GM12878 (cell line): ENCODE measurements around the gene MYB. TPM values are rescaled to one million over a fixed set of nuclear protein-coding genes. Genes with fewer than 3 reads are reported as not detected.

ENCODE experiments used
- ATAC-seq: fragments of 200-7000 bp; cut with Tn5 transposase; 3 replicates; pipeline ENCODE4 v1.9.1; 2020; ENCODE audit warnings: mild to moderate bottlenecking, moderate library complexity
- BruUV-seq: library from RNA; stranded (reverse); fragments of 400-500 nt; replicated peaks from 2 replicates; lab custom pipeline; 2021; lab: Mats Ljungman, UMichigan
- CTCF ChIA-PET: fragments of 300-600 bp; sonication (Branson Sonifier 250); formaldehyde crosslinking; extraction: SDS; loops from one replicate; lab custom pipeline; 2021; ENCODE audit warnings: inconsistent platforms; lab: Yijun Ruan, JAX
- POLR2A ChIA-PET: fragments of 350-600 bp; formaldehyde crosslinking; extraction: SDS; loops from one replicate; lab custom pipeline; 2021; ENCODE audit warnings: inconsistent platforms; lab: Charles Lee
- RAD21 ChIA-PET: fragments of 300-600 bp; sonication (Branson Sonifier 250); formaldehyde crosslinking; loops from one replicate; lab custom pipeline; 2023; ENCODE audit warnings: antibody characterized with exemption; ENCODE audit not compliant: unreplicated experiment; lab: Charles Lee
- SMC1A ChIA-PET: fragments of 300-600 bp; sonication (Branson Sonifier 250); formaldehyde crosslinking; loops from one replicate; lab custom pipeline; 2023; ENCODE audit not compliant: unreplicated experiment, uncharacterized antibody; lab: Charles Lee
- DNase-seq: peaks from one replicate; pipeline ENCODE4 v3.0.0-alpha.2; 2011; ENCODE audit warnings: low read depth, low spot score
- FAIRE-seq: peaks from 3 replicates; lab custom pipeline; 2011; peaks lifted over from hg19 to GRCh38; lab: Jason Lieb, UNC
- H2AFZ ChIP-seq: 2 replicates; pipeline ENCODE4 v1.6.0; 2011; ENCODE audit warnings: low read depth, low read length, control low read depth; ENCODE audit not compliant: control insufficient read depth
- H3K27ac ChIP-seq: 2 replicates; pipeline ENCODE4 v1.5.1; 2011; ENCODE audit warnings: control low read depth; ENCODE audit not compliant: control insufficient read depth, insufficient read depth
- H3K27me3 ChIP-seq, 2 experiments: replicated peaks in 1 of 2; 2 replicates each; pipeline versions ENCODE4 v1.6.0 to v1.6.1; 2011; ENCODE audit warnings: low read length in 1 of 2; ENCODE audit not compliant: control insufficient read depth in 2 of 2, insufficient read depth in 2 of 2
- H3K36me3 ChIP-seq, 2 experiments: 2 replicates each; pipeline ENCODE4 v1.5.1; 2011; ENCODE audit warnings: low read length in 1 of 2; ENCODE audit not compliant: control insufficient read depth in 2 of 2, insufficient read depth in 2 of 2
- H3K4me1 ChIP-seq: 2 replicates; pipeline ENCODE4 v1.6.1; 2011; ENCODE audit warnings: mild to moderate bottlenecking, low read length, moderate library complexity, mixed read lengths; ENCODE audit not compliant: control insufficient read depth, insufficient read depth
- H3K4me2 ChIP-seq: 2 replicates; pipeline ENCODE4 v1.6.0; 2011; ENCODE audit warnings: control low read depth; ENCODE audit not compliant: control insufficient read depth, insufficient read depth
- H3K4me3 ChIP-seq: fragments of 200-600 bp; sonication (generic); 2 replicates; pipeline ENCODE4 v1.5.1; 2016
- H3K79me2 ChIP-seq: 2 replicates; pipeline ENCODE4 v1.6.0; 2011; ENCODE audit warnings: low read length; ENCODE audit not compliant: control insufficient read depth, insufficient read depth
- H3K9ac ChIP-seq: 2 replicates; pipeline ENCODE4 v1.8.0; 2011; ENCODE audit warnings: low read length, control low read depth, mixed read lengths; ENCODE audit not compliant: control insufficient read depth, insufficient read depth
- H3K9me3 ChIP-seq: replicated peaks from 3 replicates; pipeline ENCODE4 v1.5.1; 2011; ENCODE audit warnings: mild to moderate bottlenecking, low read length; ENCODE audit not compliant: control insufficient read depth, insufficient read depth
- H4K20me1 ChIP-seq: 2 replicates; pipeline ENCODE4 v1.6.0; 2011; ENCODE audit not compliant: control insufficient read depth, insufficient read depth
- ATF7 ChIP-seq: fragments of 450-650 bp; IDR thresholded peaks from 2 replicates; pipeline ENCODE4 v1.6.1; 2016; ENCODE audit warnings: low read depth, mild to moderate bottlenecking
- BCL11A ChIP-seq: IDR thresholded peaks from 2 replicates; pipeline ENCODE4 v1.6.1; 2011; ENCODE audit warnings: low read depth, low read length
- CHD2 ChIP-seq: IDR thresholded peaks from 2 replicates; pipeline ENCODE4 v1.6.1; 2011; ENCODE audit warnings: low read depth, low read length, improper control_type of control experiment, borderline replicate concordance
- EED ChIP-seq: sonication (generic); IDR thresholded peaks from 2 replicates; pipeline ENCODE4 v1.6.1; 2016; ENCODE audit warnings: antibody characterized with exemption, low read depth
- FOXM1 ChIP-seq: IDR thresholded peaks from 2 replicates; pipeline ENCODE4 v1.6.1; 2012; ENCODE audit warnings: low read depth, mild to moderate bottlenecking, inconsistent platforms, low read length, moderate library complexity
- IKZF1 ChIP-seq: fragments of 450-650 bp; conservative IDR thresholded peaks from 2 replicates; pipeline ENCODE4 v1.6.1; 2017; ENCODE audit warnings: antibody characterized with exemption, mild to moderate bottlenecking
- IKZF2 ChIP-seq, 2 experiments: fragments of 450-650 bp; IDR thresholded peaks; 2 replicates each; pipeline ENCODE4 v1.6.1; 2017; ENCODE audit warnings: mild to moderate bottlenecking in 2 of 2, moderate library complexity in 2 of 2
- KLF5 ChIP-seq: fragments of 450-650 bp; IDR thresholded peaks from 2 replicates; pipeline ENCODE4 v1.6.1; 2014; ENCODE audit warnings: mild to moderate bottlenecking; ENCODE audit not compliant: partially characterized antibody
- MYC ChIP-seq: IDR thresholded peaks from 2 replicates; pipeline ENCODE4 v1.6.1; 2011; ENCODE audit warnings: mild to moderate bottlenecking, low read length, moderate library complexity, inconsistent platforms; ENCODE audit not compliant: insufficient read depth, insufficient replicate concordance, insufficient read length, severe bottlenecking
- POLR2AphosphoS5 ChIP-seq: IDR thresholded peaks from 2 replicates; pipeline ENCODE4 v1.6.1; 2011; ENCODE audit warnings: mild to moderate bottlenecking, low read length, inconsistent platforms
- RAD21 ChIP-seq: IDR thresholded peaks from 2 replicates; pipeline ENCODE4 v1.6.1; 2011; ENCODE audit warnings: mild to moderate bottlenecking, low read depth, low read length, moderate library complexity; ENCODE audit not compliant: insufficient read depth
- SMARCA5 ChIP-seq: fragments of 450-650 bp; IDR thresholded peaks from 2 replicates; pipeline ENCODE4 v1.6.1; 2017; ENCODE audit warnings: mild to moderate bottlenecking
- TCF7 ChIP-seq: IDR thresholded peaks from 2 replicates; pipeline ENCODE4 v1.6.1; 2014; ENCODE audit warnings: antibody characterized with exemption, borderline replicate concordance
- ZNF217 ChIP-seq: fragments of 450-650 bp; IDR thresholded peaks from 2 replicates; pipeline ENCODE4 v1.6.1; 2017; ENCODE audit warnings: antibody characterized with exemption, mild to moderate bottlenecking
- ZNF24 ChIP-seq: fragments of 450-650 bp; IDR thresholded peaks from 2 replicates; pipeline ENCODE4 v1.6.1; 2017; ENCODE audit warnings: antibody characterized with exemption, mild to moderate bottlenecking
- WGBS: methylation state at CpG from one replicate; pipeline ENCODE4 v1.1.6; 2016; ENCODE audit warnings: low lambda C conversion rate; ENCODE audit not compliant: insufficient replicate concordance, insufficient coverage; ENCODE audit errors: missing lambda C conversion rate; 5-methylcytosine and 5-hydroxymethylcytosine counted together
- in situ Hi-C: fragments of 300-500 bp; cut with MboI; formaldehyde crosslinking; loops from 9 replicates; pipeline ENCODE4 v1.14.3; 2018; ENCODE audit warnings: mixed read lengths
- intact Hi-C: fragments of 100-400 bp; cut with micrococcal nuclease; formaldehyde crosslinking; loops from one replicate; pipeline ENCODE4 v1.14.2; 2022; ENCODE audit not compliant: unreplicated experiment
- polyA plus RNA-seq, 11 experiments: library from polyadenylated mRNA; depleted of rRNA in 4 of 11; unstranded in 6 of 11; stranded (reverse) in 5 of 11; fragments of >200 nt; fragmentation: Nextera tagmentation in 4 of 11; fragmentation: Illumina TruSeq in 1 of 11; extraction: Ambion mirVana in 4 of 11; extraction: Trizol in 1 of 11; gene quantifications; 1 replicate in 1 of 11; 2 replicates in 10 of 11; pipeline versions ENCODE4 v1.2.1 to v1.2.3, GENCODE V29; 2011 to 2016; ENCODE audit warnings: inconsistent platforms in 2 of 11, missing spikeins in 2 of 11, low read depth in 1 of 11
- total RNA-seq, 4 experiments: library from RNA; depleted of rRNA in 3 of 4; stranded (reverse); fragments of >200 nt in 3 of 4; fragmentation: Illumina TruSeq in 1 of 4; extraction: Trizol in 1 of 4; gene quantifications; 2 replicates each; pipeline versions ENCODE4 v1.2.1 to v1.2.3, GENCODE V29; 2013 to 2021
- TF ChIP-seq, protein P1 (sequence below): fragments of 450-650 bp; IDR thresholded peaks from 2 replicates; pipeline ENCODE4 v1.6.1; 2016; ENCODE audit warnings: mild to moderate bottlenecking
- TF ChIP-seq, protein P2 (sequence below): fragments of 450-650 bp; IDR thresholded peaks from 2 replicates; pipeline ENCODE4 v1.6.1; 2017; ENCODE audit warnings: mild to moderate bottlenecking
- TF ChIP-seq, protein P3 (sequence below): fragments of 450-650 bp; IDR thresholded peaks from 2 replicates; pipeline ENCODE4 v1.6.1; 2018; ENCODE audit warnings: borderline replicate concordance, mild to moderate bottlenecking; ENCODE audit not compliant: partially characterized antibody

The MYB gene
- total and polyA plus RNA-seq, 10 of the 15 experiments (the other 5 are each of a cell fraction or from before 2014, with no cell fraction given), result 7.0 to 29.8 (median 21.5) TPM

DNA sequence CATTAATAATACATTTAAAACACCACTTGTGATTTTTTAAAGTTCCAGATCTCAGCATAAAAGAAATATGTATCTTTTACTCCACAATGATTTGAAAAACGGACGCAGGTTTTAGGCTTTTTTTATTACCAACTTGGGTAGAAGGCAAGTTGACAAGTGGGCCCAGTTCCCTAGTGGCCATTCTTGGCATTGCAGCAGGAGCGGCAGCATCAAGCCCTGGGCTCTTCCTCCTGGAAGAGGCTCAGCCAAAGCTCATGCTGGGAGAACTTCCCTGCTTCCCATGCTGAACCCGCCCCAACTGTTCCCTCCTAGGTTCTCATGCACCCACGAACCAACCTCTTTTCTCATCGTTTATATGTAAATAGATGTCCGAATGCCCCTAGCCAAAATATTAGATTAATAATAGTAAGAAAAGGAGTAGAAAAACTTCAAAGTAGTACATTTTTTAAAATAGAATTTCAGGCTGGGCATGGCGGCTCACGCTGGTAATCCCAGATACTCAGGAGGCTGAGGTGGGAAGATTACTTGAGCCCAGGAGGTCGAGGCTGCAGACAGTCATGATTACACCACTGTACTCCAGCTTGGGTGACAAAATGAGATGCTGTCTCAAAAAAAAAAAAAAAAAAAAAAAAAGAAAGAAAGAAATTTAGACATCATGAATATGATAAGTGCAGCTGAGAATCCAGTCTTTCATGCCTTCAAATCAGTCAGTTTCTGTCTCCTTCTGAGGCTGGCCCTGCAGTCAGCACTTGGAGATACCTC, 18.2 kb upstream of the MYB start:
- peak overlapping the region; percentile 53 for H3K9ac ChIP-seq
- H4K20me1 ChIP-seq, result no peaks in the 10 kb centered on the region
- no peak for DNase-seq
- in situ Hi-C loops, result no loop called here
- H3K4me1 ChIP-seq, result peaks cover 28% of the 10 kb centered on the region
- peak overlapping the region; percentile 77 for H3K4me2 ChIP-seq
- no peak for FAIRE-seq
- ChIA-PET POLR2A (interaction anchor here (0.6 to 5.4 kb wide), 5 partner anchors 10 to 787 kb away, joined by 3 to 52 read pairs (median 15); partner anchors contain the start of gene MYB), RAD21 (interaction anchor here (0.6 to 5.0 kb wide), 18 partner anchors 9 to 160 kb away, joined by 3 to 98 read pairs (median 4); partner anchors contain the start of genes HBS1L and MYB), SMC1A (interaction anchor here (0.6 to 4.5 kb wide), 20 partner anchors 9 to 262 kb away, joined by 3 to 55 read pairs (median 4); partner anchors contain the start of gene HBS1L), CTCF (interaction anchor here (0.6 to 7.2 kb wide), 22 partner anchors 9 to 1061 kb away, joined by 3 to 128 read pairs (median 5); partner anchors contain the start of gene MYB)
- BruUV-seq, result TSS peak; percentile 91
- H3K36me3 ChIP-seq, result no peaks in the 10 kb centered on the region
- 0% methylated on average over 10 of the region's 10 CpGs for WGBS
- H3K79me2 ChIP-seq, result no peaks in the 10 kb centered on the region
- peak overlapping the region; percentile 53 for H2AFZ ChIP-seq
- H3K27me3 ChIP-seq, result no peaks in the 10 kb centered on the region
- intact Hi-C loops, result loop anchor here (1.0 kb wide), 2 partner anchors 20 to 160 kb away; no protein-coding TSS in a partner anchor
- H3K4me3 ChIP-seq, result peak overlapping the region; percentile 49; the same call in 1 of the 2 replicates
- peak overlapping the region; percentile 75 for H3K27ac ChIP-seq
- no peaks in the 10 kb centered on the region for H3K9me3 ChIP-seq
- peak; percentile 65 for ATAC-seq
- no peak for TF ChIP-seq MYC
- peak; percentile 62; the same call in 1 of the 2 replicates for TF ChIP-seq SMARCA5
- TF ChIP-seq KLF5, result no peak
- TF ChIP-seq BCL11A, result no peak
- TF ChIP-seq ZNF24, result no peak
- TF ChIP-seq, protein P1, sequence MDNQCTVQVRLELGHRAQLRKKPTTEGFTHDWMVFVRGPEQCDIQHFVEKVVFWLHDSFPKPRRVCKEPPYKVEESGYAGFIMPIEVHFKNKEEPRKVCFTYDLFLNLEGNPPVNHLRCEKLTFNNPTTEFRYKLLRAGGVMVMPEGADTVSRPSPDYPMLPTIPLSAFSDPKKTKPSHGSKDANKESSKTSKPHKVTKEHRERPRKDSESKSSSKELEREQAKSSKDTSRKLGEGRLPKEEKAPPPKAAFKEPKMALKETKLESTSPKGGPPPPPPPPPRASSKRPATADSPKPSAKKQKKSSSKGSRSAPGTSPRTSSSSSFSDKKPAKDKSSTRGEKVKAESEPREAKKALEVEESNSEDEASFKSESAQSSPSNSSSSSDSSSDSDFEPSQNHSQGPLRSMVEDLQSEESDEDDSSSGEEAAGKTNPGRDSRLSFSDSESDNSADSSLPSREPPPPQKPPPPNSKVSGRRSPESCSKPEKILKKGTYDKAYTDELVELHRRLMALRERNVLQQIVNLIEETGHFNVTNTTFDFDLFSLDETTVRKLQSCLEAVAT, result 0 out of 2 replicates have a peak, but pooled peaks have one; percentile 43
- 0 out of 2 replicates have a peak, but pooled peaks have one; percentile 24 for TF ChIP-seq ATF7
- TF ChIP-seq POLR2AphosphoS5, result 0 out of 2 replicates have a peak, but pooled peaks have one; percentile 50
- peak; percentile 62 for TF ChIP-seq IKZF1
- peak; percentile 51 for TF ChIP-seq RAD21
- no peak for TF ChIP-seq TCF7
- TF ChIP-seq, protein P2, sequence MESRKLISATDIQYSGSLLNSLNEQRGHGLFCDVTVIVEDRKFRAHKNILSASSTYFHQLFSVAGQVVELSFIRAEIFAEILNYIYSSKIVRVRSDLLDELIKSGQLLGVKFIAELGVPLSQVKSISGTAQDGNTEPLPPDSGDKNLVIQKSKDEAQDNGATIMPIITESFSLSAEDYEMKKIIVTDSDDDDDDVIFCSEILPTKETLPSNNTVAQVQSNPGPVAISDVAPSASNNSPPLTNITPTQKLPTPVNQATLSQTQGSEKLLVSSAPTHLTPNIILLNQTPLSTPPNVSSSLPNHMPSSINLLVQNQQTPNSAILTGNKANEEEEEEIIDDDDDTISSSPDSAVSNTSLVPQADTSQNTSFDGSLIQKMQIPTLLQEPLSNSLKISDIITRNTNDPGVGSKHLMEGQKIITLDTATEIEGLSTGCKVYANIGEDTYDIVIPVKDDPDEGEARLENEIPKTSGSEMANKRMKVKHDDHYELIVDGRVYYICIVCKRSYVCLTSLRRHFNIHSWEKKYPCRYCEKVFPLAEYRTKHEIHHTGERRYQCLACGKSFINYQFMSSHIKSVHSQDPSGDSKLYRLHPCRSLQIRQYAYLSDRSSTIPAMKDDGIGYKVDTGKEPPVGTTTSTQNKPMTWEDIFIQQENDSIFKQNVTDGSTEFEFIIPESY, result no peak
- peak; percentile 77 for TF ChIP-seq EED
- no peak for TF ChIP-seq CHD2
- TF ChIP-seq, protein P3, sequence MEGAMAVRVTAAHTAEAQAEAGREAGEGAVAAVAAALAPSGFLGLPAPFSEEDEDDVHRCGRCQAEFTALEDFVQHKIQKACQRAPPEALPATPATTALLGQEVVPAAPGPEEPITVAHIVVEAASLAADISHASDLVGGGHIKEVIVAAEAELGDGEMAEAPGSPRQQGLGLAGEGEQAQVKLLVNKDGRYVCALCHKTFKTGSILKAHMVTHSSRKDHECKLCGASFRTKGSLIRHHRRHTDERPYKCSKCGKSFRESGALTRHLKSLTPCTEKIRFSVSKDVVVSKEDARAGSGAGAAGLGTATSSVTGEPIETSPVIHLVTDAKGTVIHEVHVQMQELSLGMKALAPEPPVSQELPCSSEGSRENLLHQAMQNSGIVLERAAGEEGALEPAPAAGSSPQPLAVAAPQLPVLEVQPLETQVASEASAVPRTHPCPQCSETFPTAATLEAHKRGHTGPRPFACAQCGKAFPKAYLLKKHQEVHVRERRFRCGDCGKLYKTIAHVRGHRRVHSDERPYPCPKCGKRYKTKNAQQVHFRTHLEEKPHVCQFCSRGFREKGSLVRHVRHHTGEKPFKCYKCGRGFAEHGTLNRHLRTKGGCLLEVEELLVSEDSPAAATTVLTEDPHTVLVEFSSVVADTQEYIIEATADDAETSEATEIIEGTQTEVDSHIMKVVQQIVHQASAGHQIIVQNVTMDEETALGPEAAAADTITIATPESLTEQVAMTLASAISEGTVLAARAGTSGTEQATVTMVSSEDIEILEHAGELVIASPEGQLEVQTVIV, result no peak
- TF ChIP-seq IKZF2 (IDR thresholded peaks at IDR 0.05), result peak; percentile 49 to 54; a peak in 3 of 4 replicates
- peak; percentile 9; the same call in 1 of the 2 replicates for TF ChIP-seq FOXM1
- 0 out of 2 replicates have a peak, but pooled peaks have one; percentile 25 for TF ChIP-seq ZNF217
